Measurements from ENCODE around the gene CCDC107.
A peak's percentile ranks its signal among the peaks of the same experiment; 100 is the strongest.

Gene CCDC107

DNA sequence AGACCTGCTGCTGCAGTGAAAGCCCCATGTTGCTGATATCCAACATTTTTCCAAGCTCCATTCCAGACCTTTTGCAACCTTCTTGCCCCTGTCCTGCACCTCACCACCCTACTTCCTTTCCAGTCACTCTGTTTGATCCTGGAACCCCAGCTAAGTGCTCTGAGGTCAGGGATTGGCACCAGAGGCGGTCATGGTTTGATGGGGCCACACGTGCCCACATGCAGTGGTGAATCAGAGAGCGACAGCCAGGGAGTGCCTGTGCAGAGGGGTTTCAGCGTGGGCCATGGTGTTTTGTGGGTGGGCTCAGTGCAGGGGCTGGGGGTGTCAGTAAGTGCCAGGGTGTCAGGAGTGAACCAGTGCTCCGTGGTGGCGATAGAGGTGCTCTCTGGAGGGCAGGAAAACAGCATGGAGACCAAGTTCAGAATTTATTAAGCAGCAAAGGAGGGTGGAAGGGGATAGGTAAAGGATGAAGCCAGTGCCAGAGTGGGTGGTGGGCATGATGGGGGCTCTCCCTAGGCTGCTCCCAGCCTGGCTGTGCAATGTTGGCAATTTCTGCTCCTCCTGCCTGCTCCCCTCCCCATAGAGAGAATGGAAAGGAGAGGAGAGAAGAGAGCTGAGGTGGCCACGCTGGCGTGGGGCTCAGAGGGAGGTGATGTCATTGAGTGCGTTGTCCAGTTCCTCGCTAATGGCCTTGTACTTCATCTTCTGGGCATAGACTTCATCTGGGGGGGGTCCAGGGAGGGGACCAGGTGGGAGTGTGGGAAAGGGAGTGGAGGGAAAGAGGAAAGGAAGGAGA, 24.6 kb downstream of the CCDC107 start:
- DNase-seq (ENCODE audit: low spot score), result no peak

DNA sequence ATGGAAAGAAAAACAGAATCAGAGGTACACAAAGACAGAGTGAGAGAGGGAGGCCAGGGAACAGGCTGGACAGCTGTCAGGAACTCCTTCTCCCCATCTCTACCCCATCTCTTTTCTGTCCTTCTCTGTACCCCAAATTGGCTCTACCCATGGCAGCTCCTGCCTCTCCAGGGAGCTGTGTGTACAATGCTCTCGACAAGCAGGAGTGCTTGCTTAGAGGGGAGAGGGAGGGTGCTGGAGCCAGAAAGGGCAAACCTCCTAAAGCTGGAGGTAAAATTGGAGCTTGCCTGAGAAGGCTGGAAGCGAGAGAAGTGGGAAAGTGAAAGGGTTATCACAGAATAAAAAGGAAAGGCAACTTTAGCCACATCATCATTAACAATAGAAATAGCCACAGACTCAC, 25.2 kb downstream of the CCDC107 start:
- DNase-seq (ENCODE audit: low spot score), result no peak

DNA sequence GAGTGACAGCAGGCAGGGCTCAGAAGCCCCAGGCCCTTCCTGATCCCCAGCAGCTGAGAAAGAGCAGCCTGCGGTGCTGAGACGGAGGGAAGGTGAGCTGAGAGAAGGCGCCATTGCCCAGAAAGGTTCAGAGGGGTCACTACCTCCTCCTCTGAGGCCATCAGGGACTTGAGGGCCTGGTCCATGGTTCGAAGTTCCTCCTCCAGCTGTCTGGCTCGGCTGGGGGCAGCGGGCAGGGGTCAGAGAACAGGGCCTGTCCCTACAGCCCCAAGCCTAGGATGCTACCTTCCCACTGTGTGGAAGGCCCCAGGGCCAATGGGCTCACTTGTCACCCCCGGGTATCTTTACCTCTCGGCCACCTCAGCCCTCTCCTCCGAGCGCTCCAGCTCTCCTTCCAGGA, 26.8 kb downstream of the CCDC107 start:
- no peak for DNase-seq (ENCODE audit: low spot score)

DNA sequence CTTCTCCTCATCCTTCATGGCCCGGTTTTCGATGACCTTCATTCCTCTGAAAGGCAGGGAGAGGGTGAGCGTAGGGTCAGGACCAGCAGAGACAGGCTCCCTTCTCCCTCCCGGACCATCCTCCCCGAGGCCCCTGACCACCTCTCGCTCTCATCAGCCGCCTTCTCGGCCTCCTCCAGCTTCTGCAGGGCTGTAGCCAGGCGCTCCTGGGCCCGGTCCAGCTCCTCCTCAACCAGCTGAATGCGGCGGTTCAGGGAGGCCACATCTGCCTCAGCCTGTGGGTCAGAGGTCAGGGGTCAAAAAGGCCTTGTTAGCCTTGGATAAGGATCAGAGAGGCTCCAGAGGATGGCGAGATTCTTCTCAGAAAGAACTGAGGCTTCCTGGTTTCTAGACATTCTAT, 27.4 kb downstream of the CCDC107 start:
- DNase-seq (ENCODE audit: low spot score), result no peak

DNA sequence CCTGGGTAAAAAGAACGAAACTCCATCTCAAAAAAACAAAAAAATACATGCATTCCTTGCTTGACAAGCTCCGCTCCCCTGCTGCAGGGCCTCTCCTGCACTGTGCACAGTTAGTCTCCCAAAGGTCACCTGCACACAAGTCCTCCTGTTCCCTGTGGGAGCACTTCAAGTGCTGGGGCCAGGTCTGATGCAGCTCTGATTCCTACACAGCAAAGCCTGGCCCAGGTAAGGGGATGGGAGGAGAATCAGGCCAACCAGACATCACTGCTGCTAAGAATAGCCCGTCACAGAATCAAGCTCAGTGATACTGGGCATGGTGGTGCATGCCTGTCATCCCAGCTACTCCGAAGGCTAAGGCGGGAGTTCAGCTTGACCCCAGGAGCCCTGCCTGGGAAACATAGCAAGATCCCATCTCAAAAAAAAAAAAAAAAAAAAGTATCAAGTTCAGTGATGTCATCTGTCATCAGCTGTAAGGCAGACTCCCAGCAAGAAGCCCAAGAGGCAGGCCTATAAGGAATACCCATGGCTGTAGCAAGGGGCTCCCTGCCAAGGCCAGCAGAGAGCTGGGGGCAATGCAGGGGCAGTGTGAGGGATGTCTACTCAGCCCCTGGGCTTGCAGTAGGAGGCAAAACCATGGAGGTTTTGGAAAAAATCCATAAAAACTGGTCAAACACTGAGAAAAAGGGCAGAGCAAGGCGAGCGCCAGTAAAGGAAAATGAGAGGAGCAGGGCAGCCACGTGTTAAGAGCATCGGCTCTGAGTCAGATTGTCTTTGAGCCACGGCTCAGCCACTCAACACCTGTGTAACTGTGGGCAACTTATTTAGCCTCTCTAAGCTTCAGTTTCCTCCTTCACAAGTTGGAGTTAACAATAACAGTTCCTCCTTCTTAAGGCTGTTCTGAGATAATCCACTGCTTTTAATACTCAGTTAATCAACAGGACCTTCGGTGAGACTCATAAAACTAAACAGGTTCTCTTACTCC, 28.4 kb downstream of the CCDC107 start:
- DNase-seq (ENCODE audit: low spot score), result no peak

DNA sequence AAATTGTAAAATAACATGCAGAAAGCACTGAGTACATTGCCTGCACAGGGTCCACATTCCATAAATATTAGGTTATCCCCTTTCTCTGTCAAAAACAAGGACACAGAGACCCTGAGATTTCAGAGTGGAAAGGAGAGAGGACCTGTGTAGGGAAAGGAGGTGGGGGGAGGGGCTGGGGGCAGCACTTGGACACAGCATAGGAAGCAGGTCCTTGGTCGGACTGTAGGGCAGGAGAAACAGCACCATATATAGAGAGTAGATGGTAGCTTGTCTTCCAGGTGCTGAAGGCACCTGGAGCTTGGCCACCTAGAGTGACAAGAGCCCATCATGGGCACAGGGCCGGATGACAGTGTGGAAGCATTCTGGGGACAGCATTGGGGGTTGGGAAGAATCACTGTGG, 29.2 kb downstream of the CCDC107 start:
- DNase-seq (ENCODE audit: low spot score), result no peak

DNA sequence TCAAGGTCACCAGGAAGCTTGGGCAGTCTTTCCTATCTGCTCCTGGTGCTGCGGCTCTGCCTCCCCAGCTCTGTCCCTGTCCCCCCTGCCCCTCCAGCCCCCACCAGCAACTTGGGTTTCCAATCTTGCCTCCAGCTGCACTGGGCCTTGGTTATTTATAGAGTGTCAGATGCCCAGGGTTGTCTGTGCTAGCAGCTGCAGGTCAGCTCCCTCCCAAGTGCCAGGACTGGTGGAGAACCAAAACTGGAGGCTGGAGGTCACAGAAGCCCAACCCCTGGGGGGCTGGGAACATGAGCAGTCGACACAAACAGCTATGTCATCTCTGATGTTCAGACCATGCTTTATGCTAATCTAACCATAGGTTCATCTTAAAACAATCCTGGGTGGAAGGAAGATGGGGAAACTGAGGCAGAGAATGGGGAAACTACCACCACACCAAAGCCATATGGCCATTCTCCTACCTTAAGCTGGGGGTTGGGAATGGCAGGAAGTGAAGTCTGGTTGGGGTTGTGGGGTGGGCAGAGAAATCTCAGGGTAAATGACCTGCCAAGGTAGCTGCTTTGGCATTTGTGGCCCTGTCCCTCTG, 30.0 kb downstream of the CCDC107 start:
- DNase-seq (ENCODE audit: low spot score), result no peak

DNA sequence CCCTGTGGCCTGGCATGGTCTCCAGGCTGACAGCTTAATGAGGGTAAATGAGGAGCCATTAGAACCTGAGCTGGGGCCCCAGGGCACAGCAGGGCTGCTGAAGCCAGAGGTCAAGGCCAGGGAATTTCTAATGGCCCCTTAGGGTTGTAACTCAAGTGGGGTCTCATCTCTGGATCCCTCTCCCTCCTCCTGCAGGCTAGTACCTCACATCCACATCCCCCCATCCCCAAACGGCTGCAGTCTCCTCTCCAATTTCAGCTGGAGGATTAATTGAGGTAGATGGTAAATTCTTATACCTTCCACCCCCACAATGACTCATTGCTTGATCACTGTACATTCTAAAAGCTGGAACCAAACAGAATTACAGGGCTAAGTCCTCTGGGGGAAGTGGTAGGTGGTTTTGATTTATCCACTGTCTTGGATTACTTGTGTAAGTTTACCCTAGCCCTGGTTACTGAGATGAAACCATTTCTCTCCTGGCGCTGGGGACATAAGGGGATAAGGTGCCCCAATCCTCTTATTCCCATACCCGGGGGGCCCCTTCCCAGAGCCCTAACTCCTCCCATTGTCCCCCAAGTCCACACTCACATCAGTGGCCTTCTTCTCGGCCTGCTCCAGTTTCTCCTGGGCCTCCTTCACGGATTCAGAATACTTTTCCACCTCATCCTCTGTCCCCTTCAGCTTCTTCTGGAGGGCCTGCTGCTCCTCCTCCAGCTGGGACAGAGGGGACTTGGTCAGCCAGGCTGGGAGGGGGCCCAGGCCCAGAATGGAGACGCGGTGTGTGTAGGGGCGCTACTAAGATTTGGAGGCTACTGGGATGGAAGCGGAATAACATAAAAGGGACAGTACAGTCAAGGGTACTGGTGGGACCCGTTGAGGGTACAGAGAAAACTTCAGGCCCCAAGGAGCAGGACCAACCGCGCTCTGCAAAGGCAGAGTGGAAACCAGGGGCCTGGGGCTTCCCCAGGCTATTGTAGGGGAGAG, 30.8 kb downstream of the CCDC107 start:
- no peak for DNase-seq (ENCODE audit: low spot score)

DNA sequence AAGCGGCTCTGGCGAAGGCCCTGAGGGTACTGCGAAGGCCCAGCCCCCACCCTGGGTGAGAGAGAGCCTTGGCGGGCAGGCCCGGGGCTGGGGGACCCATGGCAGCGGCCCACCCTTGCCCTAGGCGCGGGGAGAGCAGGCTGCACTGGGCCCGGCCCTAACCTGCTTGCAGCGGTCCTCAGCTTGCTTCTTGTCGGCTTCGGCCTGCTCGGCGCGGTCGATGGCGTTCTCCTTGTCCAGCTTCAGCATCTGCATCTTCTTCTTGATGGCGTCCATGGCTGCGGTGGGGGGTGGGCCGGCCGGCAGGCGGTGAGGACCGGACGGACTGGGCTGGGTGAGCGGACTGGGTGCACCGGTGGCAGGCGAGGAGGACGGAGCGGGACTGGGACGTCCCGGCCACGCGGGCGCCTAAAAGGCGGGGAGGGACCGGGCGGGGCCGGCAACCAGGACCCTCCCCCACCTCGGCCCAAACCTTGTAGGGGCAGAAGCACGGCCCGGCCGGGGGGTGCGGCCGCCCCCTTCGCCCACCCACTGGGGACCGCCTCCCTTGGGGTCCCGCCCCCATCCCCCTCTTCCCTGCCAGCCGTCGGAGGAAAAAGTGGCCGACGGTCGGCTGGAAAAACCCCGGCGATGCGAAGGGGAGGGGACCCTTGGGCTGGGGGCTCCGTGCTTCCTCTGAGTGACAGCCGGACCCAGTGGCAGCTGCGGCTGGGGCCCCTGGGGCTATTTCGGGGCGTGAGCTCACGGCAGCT, 31.6 kb downstream of the CCDC107 start, which contains the start of gene TPM2:
Gene TPM2 (minus strand): TSS at position 384 of the 752 bp plus-strand sequence. CDS start 108 bp downstream, at position 276.
- DNase-seq (ENCODE audit: low spot score), result no peak

DNA sequence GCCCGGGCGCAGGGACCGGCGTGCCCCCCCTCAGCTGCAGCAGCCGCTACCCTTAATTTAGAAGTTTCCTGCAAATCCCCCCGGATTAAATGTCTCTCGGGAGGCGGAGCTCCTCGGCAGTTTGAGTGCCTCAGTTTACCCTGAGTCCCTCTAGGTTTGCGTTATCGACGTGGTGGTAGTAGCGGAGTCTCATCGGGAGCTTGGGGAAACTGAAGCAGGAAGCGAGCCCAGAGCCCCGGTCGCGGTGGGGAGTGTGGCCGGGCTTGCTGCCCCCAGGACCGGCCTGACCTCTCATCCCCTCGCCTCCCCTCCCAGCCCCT, 32.2 kb downstream of the CCDC107 start:
- DNase-seq (ENCODE audit: low spot score), result no peak

DNA sequence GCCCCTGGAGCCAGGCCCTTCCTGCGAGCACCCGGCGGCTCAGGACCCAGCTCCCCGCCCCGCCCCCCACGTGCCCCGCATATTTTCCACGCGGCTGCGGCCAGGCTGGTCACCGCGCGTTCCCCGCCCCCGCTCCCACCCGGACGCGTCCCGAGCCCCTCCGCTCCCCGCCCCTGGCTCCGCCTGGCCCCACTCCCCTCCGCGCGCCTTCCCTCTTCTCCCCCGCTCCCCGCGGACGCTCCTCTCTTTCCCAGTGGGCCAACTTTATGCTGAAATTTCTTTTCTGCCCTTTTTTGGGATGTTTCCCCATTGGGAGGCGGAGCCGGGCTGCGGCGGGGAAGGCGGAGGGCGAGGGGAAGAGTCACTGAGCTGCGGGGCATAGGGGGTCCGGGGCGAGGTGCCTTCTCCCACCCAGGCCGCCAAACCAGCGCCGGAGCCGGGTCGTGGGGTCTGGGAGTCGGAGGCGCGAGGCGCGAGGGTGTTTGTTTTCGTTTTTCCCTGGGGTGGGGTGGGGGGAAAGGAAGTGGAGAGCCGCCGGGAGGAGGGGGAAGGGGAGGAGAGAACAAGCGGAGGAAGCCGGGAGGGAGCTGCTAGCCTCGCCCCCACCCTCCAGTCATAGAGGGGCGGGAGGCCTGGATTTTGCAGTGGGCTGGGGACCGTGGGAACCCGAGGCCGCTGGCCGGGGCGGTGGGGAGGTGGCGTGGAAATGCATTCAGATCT, 32.7 kb downstream of the CCDC107 start:
- DNase-seq (ENCODE audit: low spot score), result peak; percentile 46

DNA sequence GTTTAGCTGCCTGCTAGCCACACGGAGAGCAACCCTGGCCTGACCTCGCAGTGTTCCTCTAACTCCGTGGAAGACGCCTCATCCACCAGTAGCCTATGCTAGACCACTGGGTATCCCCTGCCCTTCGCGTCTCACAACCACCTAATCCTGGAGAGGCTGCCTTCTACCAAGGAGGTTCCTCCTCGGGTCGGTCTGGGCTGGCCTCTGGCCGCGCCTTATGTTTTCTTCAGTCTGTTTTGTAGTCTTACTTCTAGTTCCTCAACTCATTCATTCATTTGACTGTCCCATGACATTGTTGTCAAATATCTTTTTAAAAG, 33.2 kb downstream of the CCDC107 start:
- DNase-seq (ENCODE audit: low spot score), result no peak

DNA sequence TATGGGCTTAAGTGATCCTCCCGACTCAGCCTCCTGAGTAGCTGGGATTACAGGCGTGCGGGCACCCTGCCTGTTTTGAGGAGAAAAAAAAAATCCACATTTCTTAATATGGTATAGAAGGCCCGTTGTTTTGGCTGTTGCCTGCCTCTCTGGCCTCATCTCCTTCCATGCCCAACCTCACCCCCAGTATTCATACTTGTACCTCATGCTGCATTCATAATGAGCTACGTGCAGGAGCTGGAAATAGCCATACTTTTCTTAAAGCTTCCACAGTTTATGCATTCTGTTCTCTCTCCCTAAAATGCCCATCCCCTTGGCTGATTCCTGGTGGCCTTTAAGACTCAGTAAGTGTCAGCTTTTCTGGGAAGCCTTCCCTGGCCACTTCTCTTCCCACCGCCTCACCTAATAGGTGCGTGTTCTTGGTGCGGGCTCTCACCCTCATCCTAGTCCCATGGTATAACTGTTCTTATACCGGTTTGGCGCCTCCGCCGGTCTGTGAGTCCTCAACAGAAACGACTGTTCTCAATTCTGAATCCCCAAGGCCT, 33.7 kb downstream of the CCDC107 start:
- no peak for DNase-seq (ENCODE audit: low spot score)

DNA sequence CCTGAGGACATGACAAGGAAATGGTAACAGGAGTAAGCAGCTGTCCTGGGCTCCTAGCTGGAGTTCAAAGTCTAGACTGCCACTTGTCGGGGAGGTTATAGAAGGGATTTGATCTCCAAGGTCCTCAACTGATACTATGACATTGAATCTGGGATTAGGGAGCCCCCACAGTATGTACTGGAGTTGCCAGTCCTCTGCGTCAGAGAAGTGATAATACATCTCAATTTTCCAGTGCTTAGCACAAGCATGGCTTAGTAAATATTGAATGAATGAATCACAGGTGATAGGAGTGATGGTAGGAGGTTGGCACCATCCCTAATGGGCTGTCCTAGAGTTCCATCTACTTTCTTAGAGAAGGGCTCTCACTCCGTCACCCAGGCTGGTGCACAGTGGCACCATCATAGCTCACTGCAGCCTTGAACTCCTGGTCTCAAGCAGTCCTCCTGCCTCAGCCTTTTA, 37.9 kb downstream of the CCDC107 start:
- no peak for DNase-seq (ENCODE audit: low spot score)

DNA sequence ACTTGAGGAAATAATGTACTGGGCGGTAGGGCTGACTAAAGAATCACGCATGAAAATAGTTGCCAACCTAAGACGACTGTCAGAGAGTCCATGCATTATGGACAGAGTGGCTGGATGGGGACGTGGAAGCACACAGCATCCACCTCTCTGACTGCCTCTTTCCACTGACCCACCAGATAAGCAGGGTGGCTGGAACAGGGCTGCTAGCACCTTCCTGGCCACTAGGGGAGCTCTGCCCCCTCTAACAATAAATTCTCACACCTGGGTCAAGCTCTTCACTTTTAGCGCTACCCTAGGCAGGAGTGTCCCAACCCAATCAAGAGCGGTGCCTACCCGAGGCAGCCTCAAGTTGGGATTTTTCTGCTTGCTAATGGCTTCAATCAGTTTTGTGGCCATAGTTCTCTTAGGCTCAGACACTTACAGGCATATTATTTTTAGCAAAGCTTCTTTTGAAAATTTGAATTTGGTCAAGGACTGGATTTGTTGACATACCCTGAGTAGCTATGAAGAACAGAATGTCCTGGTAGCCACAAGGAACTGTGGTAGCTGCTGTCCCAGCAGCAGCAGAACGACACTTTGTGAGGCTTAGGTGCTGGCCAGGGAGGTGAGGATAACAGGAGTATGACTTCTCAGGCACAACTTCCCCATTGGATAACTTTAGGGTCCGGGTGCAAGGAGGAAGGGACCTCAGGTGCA, 38.6 kb downstream of the CCDC107 start:
- DNase-seq (ENCODE audit: low spot score), result peak; percentile 78

DNA sequence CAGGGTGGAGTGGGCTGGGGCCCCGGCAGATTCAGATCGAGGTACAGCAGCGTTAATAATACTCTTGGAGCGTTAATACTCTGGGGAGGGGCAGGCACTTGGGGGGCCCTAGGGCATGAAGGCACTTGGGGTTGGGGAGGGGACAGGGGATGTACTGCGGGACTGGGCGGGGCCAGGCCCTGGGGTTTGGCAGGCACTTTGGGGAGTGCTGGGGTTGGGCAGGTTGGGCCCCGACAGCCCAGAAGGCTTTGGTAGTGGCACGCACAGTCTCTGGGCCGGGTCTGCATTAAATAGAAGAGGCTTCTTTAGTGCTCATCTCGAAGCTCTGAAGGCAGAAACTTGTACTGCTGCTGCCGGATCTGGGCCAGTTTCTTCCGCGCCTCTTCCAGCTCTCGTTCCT, 39.4 kb downstream of the CCDC107 start:
- no peak for DNase-seq (ENCODE audit: low spot score)

DNA sequence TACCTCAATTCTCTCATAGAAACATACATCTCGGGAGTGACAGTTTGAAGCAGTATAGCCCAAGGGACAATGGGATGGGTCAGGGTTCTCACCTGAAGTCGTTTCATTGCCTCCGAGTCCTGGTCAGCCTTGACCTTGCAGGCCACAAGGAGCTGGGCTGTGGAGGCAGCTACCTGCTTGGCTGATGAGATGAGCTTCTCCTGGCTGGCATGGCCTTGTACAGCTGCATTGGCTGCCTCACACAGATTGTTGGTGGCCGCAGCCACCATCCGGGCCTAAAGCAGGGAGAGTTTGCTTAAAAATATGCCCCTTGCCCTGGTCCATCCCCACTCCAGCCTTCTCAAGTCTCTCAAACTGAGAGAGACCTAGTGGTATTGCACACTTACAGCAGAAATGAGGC, 40.1 kb downstream of the CCDC107 start:
- DNase-seq (ENCODE audit: low spot score), result no peak

DNA sequence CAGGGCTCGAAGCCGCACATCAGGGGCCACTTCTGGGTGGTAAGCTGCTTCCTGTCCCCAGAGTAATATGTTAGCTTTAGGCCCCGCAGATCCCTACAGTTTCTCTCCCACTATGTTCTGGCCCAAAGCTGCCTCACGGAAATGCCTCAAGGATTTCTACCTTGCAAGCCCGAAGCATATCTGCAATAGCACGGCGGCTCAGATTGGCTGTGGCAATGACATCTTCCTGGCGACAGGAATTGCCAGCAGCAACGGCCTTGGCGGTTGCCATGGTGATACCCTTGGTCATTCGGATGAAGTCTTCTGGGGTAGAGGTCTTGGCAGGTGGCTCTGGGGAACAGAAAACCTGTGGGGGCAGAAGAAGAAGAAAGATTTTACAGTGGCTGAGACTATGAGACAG, 41.9 kb downstream of the CCDC107 start:
- no peak for DNase-seq (ENCODE audit: low spot score)

DNA sequence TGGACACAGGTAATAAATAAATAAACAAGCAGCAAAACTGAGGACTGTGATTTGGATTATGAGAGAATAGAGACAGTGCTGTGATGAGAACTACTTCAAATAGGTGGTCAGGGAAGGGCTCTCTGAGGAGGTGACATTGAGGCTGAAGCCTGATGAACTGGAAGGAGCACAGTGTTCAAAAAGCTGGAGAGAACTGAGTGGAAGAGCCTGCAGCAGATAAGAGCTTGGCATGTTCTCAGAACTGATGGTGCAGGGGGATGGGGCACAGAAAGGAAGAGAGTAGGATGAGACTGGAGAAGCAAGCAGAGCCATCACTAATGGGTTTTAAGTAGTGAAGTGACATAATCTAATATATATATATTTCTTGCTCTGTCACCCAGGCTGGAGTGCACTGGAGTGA, 42.9 kb downstream of the CCDC107 start:
- DNase-seq (ENCODE audit: low spot score), result no peak

All from germinal center (tissue), 1 donor.